Measurements from ENCODE around the gene SCG2. TPM values are rescaled to one million over a fixed set of nuclear protein-coding genes. Genes with fewer than 3 reads are reported as not detected.

Gene SCG2
- total and polyA plus RNA-seq, 10 donors = 0.13 to 0.39 (median 0.17) TPM; not detected in 5

DNA sequence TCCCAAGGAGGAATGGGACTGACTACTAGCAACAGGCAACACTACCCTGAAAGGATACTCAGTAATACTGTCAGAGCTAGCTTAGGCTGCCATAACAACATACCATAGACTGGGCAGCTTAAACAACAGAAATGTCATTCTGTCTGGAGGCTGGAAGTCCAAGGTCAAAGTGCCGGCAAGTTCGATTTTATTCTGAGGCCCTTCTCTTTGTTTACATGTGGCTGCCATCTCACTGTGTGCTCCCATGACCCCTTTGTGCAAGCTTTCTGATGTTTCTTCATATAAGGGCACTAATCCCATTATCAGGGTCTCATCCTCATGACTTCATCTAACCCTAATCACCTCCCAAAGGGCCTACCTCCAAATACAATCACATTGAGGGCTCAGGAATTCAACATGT, 30.7 kb upstream of the SCG2 start:
- H3K27ac ChIP-seq = no peak overlapping the region
- H3K9me3 ChIP-seq = peaks cover 0 to 7% (median 0%) of the 10 kb centered on the region in 8 donors
- no peak overlapping the region for H3K4me3 ChIP-seq
- intact Hi-C loops (cut with DNase I; ENCODE audit: low total_unique reads) = no loop called here
- WGBS, 5 donors = 76 to 90% (median 83%) methylated on average over 2 of the region's 2 CpGs
- no peaks in the 10 kb centered on the region for H3K27me3 ChIP-seq (replicated peaks in 1 of 7)
- DNase-seq = no peak
- H3K4me1 ChIP-seq = no peaks in the 10 kb centered on the region
- TF ChIP-seq POLR2AphosphoS5 (IDR thresholded peaks at IDR 0.05) = no peak
- no peak for TF ChIP-seq POLR2A (IDR thresholded peaks at IDR 0.05)
- TF ChIP-seq, protein P1, sequence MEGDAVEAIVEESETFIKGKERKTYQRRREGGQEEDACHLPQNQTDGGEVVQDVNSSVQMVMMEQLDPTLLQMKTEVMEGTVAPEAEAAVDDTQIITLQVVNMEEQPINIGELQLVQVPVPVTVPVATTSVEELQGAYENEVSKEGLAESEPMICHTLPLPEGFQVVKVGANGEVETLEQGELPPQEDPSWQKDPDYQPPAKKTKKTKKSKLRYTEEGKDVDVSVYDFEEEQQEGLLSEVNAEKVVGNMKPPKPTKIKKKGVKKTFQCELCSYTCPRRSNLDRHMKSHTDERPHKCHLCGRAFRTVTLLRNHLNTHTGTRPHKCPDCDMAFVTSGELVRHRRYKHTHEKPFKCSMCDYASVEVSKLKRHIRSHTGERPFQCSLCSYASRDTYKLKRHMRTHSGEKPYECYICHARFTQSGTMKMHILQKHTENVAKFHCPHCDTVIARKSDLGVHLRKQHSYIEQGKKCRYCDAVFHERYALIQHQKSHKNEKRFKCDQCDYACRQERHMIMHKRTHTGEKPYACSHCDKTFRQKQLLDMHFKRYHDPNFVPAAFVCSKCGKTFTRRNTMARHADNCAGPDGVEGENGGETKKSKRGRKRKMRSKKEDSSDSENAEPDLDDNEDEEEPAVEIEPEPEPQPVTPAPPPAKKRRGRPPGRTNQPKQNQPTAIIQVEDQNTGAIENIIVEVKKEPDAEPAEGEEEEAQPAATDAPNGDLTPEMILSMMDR (IDR thresholded peaks at IDR 0.05 in 8 of 11, conservative IDR thresholded peaks at IDR 0.05 in 3 of 11) = no peak
- H3K36me3 ChIP-seq = no peaks in the 10 kb centered on the region

- intact Hi-C loops (cut with DNase I; ENCODE audit: low total_unique reads) = no loop called here
- WGBS, 5 donors = 16 to 31% (median 22%) methylated on average over 2 of the region's 2 CpGs
- no peaks in the 10 kb centered on the region for H3K9me3 ChIP-seq
- H3K36me3 ChIP-seq = no peaks in the 10 kb centered on the region
- no peak for DNase-seq
- no peaks in the 10 kb centered on the region for H3K4me1 ChIP-seq
- H3K27me3 ChIP-seq (replicated peaks in 1 of 7) = peaks cover 0 to 5% (median 0%) of the 10 kb centered on the region in 7 donors
- no peak overlapping the region for H3K27ac ChIP-seq
- H3K4me3 ChIP-seq = no peak overlapping the region
- TF ChIP-seq, protein P1 (IDR thresholded peaks at IDR 0.05 in 8 of 11, conservative IDR thresholded peaks at IDR 0.05 in 3 of 11) = no peak
- TF ChIP-seq POLR2AphosphoS5 (IDR thresholded peaks at IDR 0.05) = no peak
- no peak for TF ChIP-seq POLR2A (IDR thresholded peaks at IDR 0.05)
Observed at GRCh38 chr2:223626716-223627115, 24.6 kb upstream of the SCG2 start.

DNA sequence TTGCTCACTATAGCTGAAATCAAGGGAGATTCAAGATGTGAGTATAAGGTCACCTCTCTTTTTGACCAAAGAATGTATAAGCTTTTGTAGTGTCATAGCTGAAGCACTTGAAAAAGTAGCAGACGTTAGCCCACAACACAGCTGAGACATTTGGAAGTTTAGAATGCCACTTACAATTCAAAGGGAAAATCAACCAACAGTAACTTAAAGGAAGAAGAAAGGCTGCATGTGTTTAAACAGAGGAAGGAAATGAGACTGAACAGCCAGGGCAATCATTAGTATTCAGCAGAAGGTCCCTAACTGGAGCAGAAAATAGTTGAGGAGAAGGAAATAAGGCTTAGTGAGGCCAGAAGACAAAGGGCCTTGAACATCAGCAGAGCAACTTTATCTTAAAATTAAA, 23.5 kb upstream of the SCG2 start:
- TF ChIP-seq, protein P1 (IDR thresholded peaks at IDR 0.05 in 8 of 11, conservative IDR thresholded peaks at IDR 0.05 in 3 of 11) = no peak
- TF ChIP-seq POLR2A (IDR thresholded peaks at IDR 0.05) (no peak), POLR2AphosphoS5 (IDR thresholded peaks at IDR 0.05) (no peak)
- Histone ChIP-seq H3K9me3 (no peaks in the 10 kb centered on the region), H3K27ac (no peak overlapping the region), H3K27me3 (replicated peaks in 1 of 7) (peaks cover 0 to 14% (median 0%) of the 10 kb centered on the region in 7 donors), H3K4me3 (no peak overlapping the region), H3K36me3 (no peaks in the 10 kb centered on the region), H3K4me1 (no peaks in the 10 kb centered on the region)
- intact Hi-C loops (cut with DNase I; ENCODE audit: low total_unique reads) = no loop called here
- DNase-seq = no peak
- WGBS, 5 donors = 30 to 49% (median 34%) methylated on average over 1 of the region's 1 CpG

GRCh38 chr2:223621901-223622300, 19.7 kb upstream of the SCG2 start:
- DNase-seq = no peak
- peaks cover 0 to 39% (median 0%) of the 10 kb centered on the region in 7 donors for H3K27me3 ChIP-seq (replicated peaks in 1 of 7)
- H3K27ac ChIP-seq = no peak overlapping the region
- no peaks in the 10 kb centered on the region for H3K36me3 ChIP-seq
- 59 to 66% (median 61%) methylated on average over 7 of the region's 7 CpGs for WGBS, 5 donors
- no peaks in the 10 kb centered on the region for H3K9me3 ChIP-seq
- intact Hi-C loops (cut with DNase I; ENCODE audit: low total_unique reads) = no loop called here
- H3K4me3 ChIP-seq = no peak overlapping the region
- no peaks in the 10 kb centered on the region for H3K4me1 ChIP-seq
- TF ChIP-seq POLR2A (IDR thresholded peaks at IDR 0.05) = no peak

Measured in spleen (tissue), 11 donors.